HG02870 (cell line): ENCODE measurements around the gene HS6ST1.

Experiments used
- ATAC-seq: cut with Tn5 transposase; IDR thresholded peaks from one replicate; pipeline ENCODE4 v1.9.1; 2021; ENCODE audit warnings: mild to moderate bottlenecking, moderate library complexity; ENCODE audit not compliant: unreplicated experiment

The HS6ST1 gene

GRCh38 chr2:128318776-128319464 is at the start of gene HS6ST1:
HS6ST1 (minus strand) TSS chr2:128318868; CDS start chr2:128318563, 305 bp downstream.
- peak; percentile 67 for ATAC-seq

- no peak for ATAC-seq
Observed at GRCh38 chr2:128367601-128368359, 49.1 kb upstream of the HS6ST1 start.

- ATAC-seq: no peak
Observed at GRCh38 chr2:128366713-128367511, 48.2 kb upstream of the HS6ST1 start.

GRCh38 chr2:128365217-128365905 is 46.7 kb upstream of the HS6ST1 start:
- no peak for ATAC-seq

GRCh38 chr2:128364441-128364911 is 45.8 kb upstream of the HS6ST1 start:
- ATAC-seq: no peak

- no peak for ATAC-seq
Observed at GRCh38 chr2:128363934-128364361, 45.3 kb upstream of the HS6ST1 start.

GRCh38 chr2:128362889-128363228 is 44.2 kb upstream of the HS6ST1 start:
- ATAC-seq: no peak

GRCh38 chr2:128362176-128362888 is 43.7 kb upstream of the HS6ST1 start:
- ATAC-seq: no peak

GRCh38 chr2:128361376-128362131 is 42.9 kb upstream of the HS6ST1 start:
- ATAC-seq: no peak

- ATAC-seq: no peak
Observed at GRCh38 chr2:128360711-128361110, 42.0 kb upstream of the HS6ST1 start.

- ATAC-seq: no peak
Observed at GRCh38 chr2:128359841-128360240, 41.2 kb upstream of the HS6ST1 start.

- no peak for ATAC-seq
Observed at GRCh38 chr2:128358941-128359731, 40.5 kb upstream of the HS6ST1 start.

GRCh38 chr2:128357506-128358370 is 39.1 kb upstream of the HS6ST1 start:
- no peak for ATAC-seq

GRCh38 chr2:128356127-128356526 is 37.5 kb upstream of the HS6ST1 start:
- ATAC-seq: no peak

GRCh38 chr2:128354726-128355470 is 36.2 kb upstream of the HS6ST1 start:
- no peak for ATAC-seq

GRCh38 chr2:128354161-128354560 is 35.5 kb upstream of the HS6ST1 start:
- ATAC-seq: no peak

GRCh38 chr2:128350736-128351135 is 32.1 kb upstream of the HS6ST1 start:
- ATAC-seq: no peak
